ENCODE data around the gene NAA20.

NAA20 gene

GRCh38 chr20:20021835-20022234 is 4.7 kb downstream of the NAA20 start:
- no peak for DNase-seq

- no peak for DNase-seq
Observed at GRCh38 chr20:20022498-20022897, 5.3 kb downstream of the NAA20 start.

GRCh38 chr20:20023395-20023794 is 6.2 kb downstream of the NAA20 start:
- no peak for DNase-seq

- no peak for DNase-seq
Observed at GRCh38 chr20:20024942-20025341, 7.8 kb downstream of the NAA20 start.

GRCh38 chr20:20027284-20027683 is 10.1 kb downstream of the NAA20 start:
- no peak for DNase-seq

GRCh38 chr20:20031790-20032189 is 14.6 kb downstream of the NAA20 start:
- DNase-seq = no peak

GRCh38 chr20:20034486-20034885 is 17.3 kb downstream of the NAA20 start:
- no peak for DNase-seq

- DNase-seq = no peak
Observed at GRCh38 chr20:20036756-20037155, 19.6 kb downstream of the NAA20 start.

- no peak for DNase-seq
Observed at GRCh38 chr20:20037960-20038359, 20.8 kb downstream of the NAA20 start.

GRCh38 chr20:20038586-20038985 is 21.4 kb downstream of the NAA20 start:
- no peak for DNase-seq

GRCh38 chr20:20039752-20040387 is 22.7 kb downstream of the NAA20 start:
- DNase-seq = no peak

GRCh38 chr20:20051767-20052073 is 34.6 kb downstream of the NAA20 start:
- DNase-seq = no peak

GRCh38 chr20:20052074-20052970 is 35.2 kb downstream of the NAA20 start, which contains the start of the genes CFAP61 and CRNKL1:
Gene CFAP61, plus strand, starts transcription at chr20:20052532. Its CDS starts 4,122 bp downstream, at chr20:20056654.
Gene CRNKL1, minus strand, starts transcription at chr20:20052466. Its CDS starts 124 bp downstream, at chr20:20052342.
- DNase-seq = peak; percentile 91

GRCh38 chr20:20060234-20060998 is 43.3 kb downstream of the NAA20 start:
- no peak for DNase-seq

- DNase-seq = no peak
Observed at GRCh38 chr20:20063941-20064702, 47.0 kb downstream of the NAA20 start.

GRCh38 chr20:20065361-20065760 is 48.2 kb downstream of the NAA20 start:
- DNase-seq = no peak

- DNase-seq = no peak
Observed at GRCh38 chr20:20070871-20071726, 53.9 kb downstream of the NAA20 start.

GRCh38 chr20:20073801-20074371 is 56.7 kb downstream of the NAA20 start:
- no peak for DNase-seq

GRCh38 chr20:20075032-20075431 is 57.9 kb downstream of the NAA20 start:
- no peak for DNase-seq

- DNase-seq = no peak
Observed at GRCh38 chr20:20076297-20077065, 59.3 kb downstream of the NAA20 start.

GRCh38 chr20:20078041-20078440 is 60.9 kb downstream of the NAA20 start:
- DNase-seq = no peak
